Ishikawa (cell line): ENCODE results near the gene GSTP1.

ENCODE experiments used
- EGR1 ChIP-seq: IDR thresholded peaks from 2 replicates; pipeline ENCODE4 v1.6.1; 2012
- EP300 ChIP-seq: IDR thresholded peaks from 2 replicates; pipeline ENCODE4 v1.6.1; 2012; ENCODE audit warnings: borderline replicate concordance
- NFIC ChIP-seq: IDR thresholded peaks from 2 replicates; pipeline ENCODE4 v1.6.1; 2012

DNA sequence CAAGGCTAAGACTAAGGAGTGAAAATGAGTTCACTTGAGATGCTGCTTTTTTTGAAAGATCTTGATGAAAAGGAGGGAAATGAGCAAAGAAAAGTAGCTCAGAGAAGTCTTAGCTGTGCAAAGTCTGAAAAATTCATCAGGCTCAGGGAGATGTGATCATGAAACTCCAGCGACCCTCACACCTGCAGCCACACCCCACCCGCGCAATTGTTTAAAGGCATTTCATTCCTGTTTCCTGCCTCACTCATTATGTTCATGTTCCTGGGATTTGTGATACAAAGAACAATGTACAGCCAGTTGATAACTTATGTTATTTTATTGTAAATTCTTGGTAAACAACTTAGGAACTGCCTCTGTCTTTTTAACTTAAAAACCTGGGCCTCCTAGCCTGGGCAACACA lies 8.7 kb upstream of the GSTP1 start:
- TF ChIP-seq NFIC: no peak
- no peak for TF ChIP-seq EGR1
- no peak for TF ChIP-seq EP300
